HepG2 (cell line): Measurements from ENCODE around the gene SLC12A5. TPM values are rescaled to one million over a fixed set of nuclear protein-coding genes. Genes with fewer than 3 reads are reported as not detected.
A peak's percentile ranks its signal among the peaks of the same experiment; 100 is the strongest.

Source experiments
- CAMTA2 ChIP-seq: sonication (generic); formaldehyde crosslinking; IDR thresholded peaks from 2 replicates; pipeline ENCODE4 v1.4.0; 2020; ENCODE audit warnings: mild to moderate bottlenecking, missing genetic modification reagents, borderline replicate concordance
- CEBPG ChIP-seq: IDR thresholded peaks from 2 replicates; pipeline ENCODE4 v1.6.1; 2016
- CREB1 ChIP-seq, 2 experiments: fragments of 450-650 bp in 1 of 2; IDR thresholded peaks; 2 replicates each; pipeline ENCODE4 v1.6.1; 2016 to 2017; ENCODE audit warnings: control low read depth in 1 of 2, mild to moderate bottlenecking in 1 of 2, missing compliant biosample characterization in 1 of 2, missing genetic modification characterization in 1 of 2
- FOXM1 ChIP-seq: sonication (generic); formaldehyde crosslinking; IDR thresholded peaks from 2 replicates; pipeline ENCODE4 v1.5.0; 2020; ENCODE audit warnings: missing genetic modification reagents
- IRX3 ChIP-seq: sonication (generic); formaldehyde crosslinking; IDR thresholded peaks from 2 replicates; pipeline ENCODE4 v1.8.1; 2023; ENCODE audit warnings: mild to moderate bottlenecking, low read depth, missing genetic modification reagents, borderline replicate concordance
- JDP2 ChIP-seq: sonication (generic); formaldehyde crosslinking; IDR thresholded peaks from 2 replicates; pipeline ENCODE4 v1.8.1; 2022; ENCODE audit warnings: missing genetic modification reagents, borderline replicate concordance
- NBN ChIP-seq: fragments of 450-650 bp; conservative IDR thresholded peaks from 2 replicates; pipeline ENCODE4 v1.6.1; 2017
- RAD51 ChIP-seq: fragments of 450-650 bp; IDR thresholded peaks from 2 replicates; pipeline ENCODE4 v1.6.1; 2016; ENCODE audit warnings: borderline replicate concordance
- SAFB2 ChIP-seq: sonication (generic); formaldehyde crosslinking; IDR thresholded peaks from 2 replicates; pipeline ENCODE4 v1.5.1; 2020; ENCODE audit warnings: missing genetic modification reagents, low read depth, mild to moderate bottlenecking, borderline replicate concordance
- TARDBP ChIP-seq: sonication (generic); formaldehyde crosslinking; IDR thresholded peaks from 2 replicates; pipeline ENCODE4 v1.8.0; 2022; ENCODE audit warnings: mild to moderate bottlenecking, missing genetic modification reagents
- ZBTB20 ChIP-seq: sonication (generic); formaldehyde crosslinking; IDR thresholded peaks from 2 replicates; pipeline ENCODE4 v1.8.1; 2023; ENCODE audit warnings: missing genetic modification reagents, low read depth, mild to moderate bottlenecking, borderline replicate concordance
- ZBTB7B ChIP-seq: sonication (generic); formaldehyde crosslinking; IDR thresholded peaks from 2 replicates; pipeline ENCODE4 v1.4.0; 2020; ENCODE audit warnings: missing genetic modification reagents
- ZC3H4 ChIP-seq: sonication (generic); formaldehyde crosslinking; IDR thresholded peaks from 2 replicates; pipeline ENCODE4 v1.4.0; 2020; ENCODE audit warnings: missing genetic modification reagents, borderline replicate concordance
- ZNF3 ChIP-seq: IDR thresholded peaks from 2 replicates; pipeline ENCODE4 v1.7.0; 2017; ENCODE audit warnings: inconsistent platforms
- ZNF30 ChIP-seq: sonication (generic); formaldehyde crosslinking; IDR thresholded peaks from 2 replicates; pipeline ENCODE4 v1.5.0; 2020; ENCODE audit warnings: mild to moderate bottlenecking, missing genetic modification reagents
- ZNF550 ChIP-seq: sonication (generic); formaldehyde crosslinking; IDR thresholded peaks from 2 replicates; pipeline ENCODE4 v1.4.0; 2020; ENCODE audit warnings: mild to moderate bottlenecking, missing genetic modification reagents, borderline replicate concordance
- ZNF878 ChIP-seq: sonication (generic); formaldehyde crosslinking; IDR thresholded peaks from 2 replicates; pipeline ENCODE4 v1.8.1; 2023; ENCODE audit warnings: mild to moderate bottlenecking, missing genetic modification reagents, moderate library complexity
- polyA plus RNA-seq, 8 experiments: library from polyadenylated mRNA; depleted of rRNA in 3 of 8; stranded (reverse) in 7 of 8; unstranded in 1 of 8; fragments of >200 nt; fragmentation: Illumina TruSeq in 4 of 8; extraction: Trizol in 4 of 8; gene quantifications; 2 replicates each; pipeline versions ENCODE4 v1.2.1 to v1.2.3, GENCODE V29; 2011 to 2016; ENCODE audit warnings: low read depth in 4 of 8, missing spikeins in 1 of 8, mixed read lengths in 1 of 8; ENCODE audit not compliant: insufficient read depth in 1 of 8
- total RNA-seq, 5 experiments: library from RNA; depleted of rRNA; stranded (reverse); fragments of >200 nt; fragmentation: Illumina TruSeq; extraction: Trizol; gene quantifications; 2 replicates each; pipeline ENCODE4 v1.2.3, GENCODE V29; 2016; ENCODE audit warnings: low read depth in 1 of 5
- TF ChIP-seq, protein P1 (sequence below): sonication (generic); formaldehyde crosslinking; conservative IDR thresholded peaks from 2 replicates; pipeline ENCODE4 v1.4.0; 2020; ENCODE audit warnings: missing genetic modification reagents
- TF ChIP-seq, protein P2 (sequence below): sonication (generic); formaldehyde crosslinking; IDR thresholded peaks from 2 replicates; pipeline ENCODE4 v1.8.1; 2022; ENCODE audit warnings: mild to moderate bottlenecking, missing genetic modification reagents
- TF ChIP-seq, protein P3 (sequence below): sonication (generic); formaldehyde crosslinking; IDR thresholded peaks from 2 replicates; pipeline ENCODE4 v1.5.1; 2020; ENCODE audit warnings: missing genetic modification reagents, mild to moderate bottlenecking, borderline replicate concordance
- TF ChIP-seq, protein P4 (sequence below): sonication (generic); formaldehyde crosslinking; conservative IDR thresholded peaks from 2 replicates; pipeline ENCODE4 v1.8.0; 2022; ENCODE audit warnings: mild to moderate bottlenecking, moderate library complexity, missing genetic modification reagents
- TF ChIP-seq, protein P5 (sequence below): sonication (generic); formaldehyde crosslinking; IDR thresholded peaks from 2 replicates; pipeline ENCODE4 v1.8.1; 2023; ENCODE audit warnings: missing genetic modification reagents, inconsistent platforms, borderline replicate concordance

The SLC12A5 gene
- total and polyA plus RNA-seq, 2 of the 13 experiments (the other 11 are each of a cell fraction or from before 2014, with no cell fraction given), result 4.3 to 5.4 TPM

DNA sequence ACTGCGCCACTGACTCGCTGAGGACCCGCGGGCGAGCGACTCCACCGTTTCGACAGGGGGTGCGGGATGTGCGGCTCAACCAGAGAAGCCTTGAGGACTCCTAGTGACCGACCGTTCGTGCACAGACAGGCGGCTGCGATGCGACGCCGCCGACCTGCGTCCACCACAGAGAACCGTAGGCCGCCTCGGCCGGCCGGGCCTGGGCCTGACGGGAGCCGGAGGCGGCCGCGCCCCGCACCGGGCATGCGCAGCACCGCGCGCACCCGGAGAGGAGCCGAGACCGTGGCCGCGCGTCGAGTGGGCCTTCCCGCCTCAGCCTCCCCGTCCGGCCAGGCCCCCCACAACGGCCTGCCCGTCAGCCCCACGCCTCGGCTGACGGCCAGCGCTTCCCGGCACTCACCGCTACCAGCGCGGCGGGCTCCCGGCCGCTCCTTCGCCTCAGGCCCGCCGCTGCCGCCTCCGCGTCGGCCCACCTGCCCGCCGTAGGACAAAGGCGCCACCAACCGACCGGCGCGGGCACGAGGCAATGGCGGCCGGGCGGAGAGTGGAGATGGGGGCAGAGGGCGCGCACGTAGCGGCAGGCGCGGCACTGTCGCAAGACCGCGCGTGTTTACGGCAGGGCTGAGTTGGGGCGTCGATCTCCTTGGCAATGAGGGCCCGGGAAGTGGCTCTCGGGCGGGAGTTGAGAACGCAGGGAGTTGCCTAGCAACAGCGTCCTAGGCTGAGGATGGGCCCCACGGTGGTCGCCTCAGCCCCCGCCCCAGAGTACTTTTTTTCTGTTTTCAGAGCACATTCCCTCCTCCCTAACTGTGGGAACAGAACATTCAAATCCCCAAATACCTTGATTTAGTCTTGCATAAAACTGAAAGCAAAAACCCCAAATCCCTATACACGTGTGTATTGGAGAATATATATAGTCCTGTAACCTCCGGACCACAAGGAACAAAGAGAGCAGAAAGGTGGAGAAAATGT lies 60.7 kb downstream of the SLC12A5 start, which contains the start of gene NCOA5 (continued):
- TF ChIP-seq, protein P1, sequence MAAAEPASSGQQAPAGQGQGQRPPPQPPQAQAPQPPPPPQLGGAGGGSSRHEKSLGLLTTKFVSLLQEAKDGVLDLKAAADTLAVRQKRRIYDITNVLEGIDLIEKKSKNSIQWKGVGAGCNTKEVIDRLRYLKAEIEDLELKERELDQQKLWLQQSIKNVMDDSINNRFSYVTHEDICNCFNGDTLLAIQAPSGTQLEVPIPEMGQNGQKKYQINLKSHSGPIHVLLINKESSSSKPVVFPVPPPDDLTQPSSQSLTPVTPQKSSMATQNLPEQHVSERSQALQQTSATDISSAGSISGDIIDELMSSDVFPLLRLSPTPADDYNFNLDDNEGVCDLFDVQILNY (CRISPR knock-in tag), result peak; percentile 96
- peak; percentile 99 for TF ChIP-seq IRX3 (CRISPR knock-in tag)
- peak; percentile 15; the same call in 1 of the 2 replicates for TF ChIP-seq ZNF3 (CRISPR knock-in tag)
- TF ChIP-seq, protein P2, sequence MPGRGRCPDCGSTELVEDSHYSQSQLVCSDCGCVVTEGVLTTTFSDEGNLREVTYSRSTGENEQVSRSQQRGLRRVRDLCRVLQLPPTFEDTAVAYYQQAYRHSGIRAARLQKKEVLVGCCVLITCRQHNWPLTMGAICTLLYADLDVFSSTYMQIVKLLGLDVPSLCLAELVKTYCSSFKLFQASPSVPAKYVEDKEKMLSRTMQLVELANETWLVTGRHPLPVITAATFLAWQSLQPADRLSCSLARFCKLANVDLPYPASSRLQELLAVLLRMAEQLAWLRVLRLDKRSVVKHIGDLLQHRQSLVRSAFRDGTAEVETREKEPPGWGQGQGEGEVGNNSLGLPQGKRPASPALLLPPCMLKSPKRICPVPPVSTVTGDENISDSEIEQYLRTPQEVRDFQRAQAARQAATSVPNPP (CRISPR knock-in tag), result peak; percentile 98
- TF ChIP-seq CREB1 (IDR thresholded peaks at IDR 0.05), result peak; percentile 70; the same call in 1 of the 2 replicates
- no peak for TF ChIP-seq CREB1 (CRISPR knock-in tag; IDR thresholded peaks at IDR 0.05)
- peak; percentile 36; the same call in 1 of the 2 replicates for TF ChIP-seq ZC3H4
- TF ChIP-seq, protein P3, sequence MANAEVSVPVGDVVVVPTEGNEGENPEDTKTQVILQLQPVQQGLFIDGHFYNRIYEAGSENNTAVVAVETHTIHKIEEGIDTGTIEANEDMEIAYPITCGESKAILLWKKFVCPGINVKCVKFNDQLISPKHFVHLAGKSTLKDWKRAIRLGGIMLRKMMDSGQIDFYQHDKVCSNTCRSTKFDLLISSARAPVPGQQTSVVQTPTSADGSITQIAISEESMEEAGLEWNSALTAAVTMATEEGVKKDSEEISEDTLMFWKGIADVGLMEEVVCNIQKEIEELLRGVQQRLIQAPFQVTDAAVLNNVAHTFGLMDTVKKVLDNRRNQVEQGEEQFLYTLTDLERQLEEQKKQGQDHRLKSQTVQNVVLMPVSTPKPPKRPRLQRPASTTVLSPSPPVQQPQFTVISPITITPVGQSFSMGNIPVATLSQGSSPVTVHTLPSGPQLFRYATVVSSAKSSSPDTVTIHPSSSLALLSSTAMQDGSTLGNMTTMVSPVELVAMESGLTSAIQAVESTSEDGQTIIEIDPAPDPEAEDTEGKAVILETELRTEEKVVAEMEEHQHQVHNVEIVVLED (CRISPR knock-in tag), result peak; percentile 99
- TF ChIP-seq RAD51, result no peak
- TF ChIP-seq JDP2 (CRISPR knock-in tag), result no peak
- 0 out of 2 replicates have a peak, but pooled peaks have one; percentile 77 for TF ChIP-seq ZNF30 (CRISPR knock-in tag)
- TF ChIP-seq FOXM1 (CRISPR knock-in tag), result no peak; the same call in 1 of the 2 replicates
- TF ChIP-seq, protein P4, sequence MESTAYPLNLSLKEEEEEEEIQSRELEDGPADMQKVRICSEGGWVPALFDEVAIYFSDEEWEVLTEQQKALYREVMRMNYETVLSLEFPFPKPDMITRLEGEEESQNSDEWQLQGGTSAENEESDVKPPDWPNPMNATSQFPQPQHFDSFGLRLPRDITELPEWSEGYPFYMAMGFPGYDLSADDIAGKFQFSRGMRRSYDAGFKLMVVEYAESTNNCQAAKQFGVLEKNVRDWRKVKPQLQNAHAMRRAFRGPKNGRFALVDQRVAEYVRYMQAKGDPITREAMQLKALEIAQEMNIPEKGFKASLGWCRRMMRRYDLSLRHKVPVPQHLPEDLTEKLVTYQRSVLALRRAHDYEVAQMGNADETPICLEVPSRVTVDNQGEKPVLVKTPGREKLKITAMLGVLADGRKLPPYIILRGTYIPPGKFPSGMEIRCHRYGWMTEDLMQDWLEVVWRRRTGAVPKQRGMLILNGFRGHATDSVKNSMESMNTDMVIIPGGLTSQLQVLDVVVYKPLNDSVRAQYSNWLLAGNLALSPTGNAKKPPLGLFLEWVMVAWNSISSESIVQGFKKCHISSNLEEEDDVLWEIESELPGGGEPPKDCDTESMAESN (CRISPR knock-in tag), result peak; percentile 98
- peak; percentile 73; the same call in 1 of the 2 replicates for TF ChIP-seq ZBTB7B (CRISPR knock-in tag)
- TF ChIP-seq ZBTB20 (CRISPR knock-in tag), result peak; percentile 70
- TF ChIP-seq NBN, result no peak
- no peak for TF ChIP-seq ZNF878 (CRISPR knock-in tag)
- TF ChIP-seq CEBPG (CRISPR knock-in tag), result peak; percentile 91
- TF ChIP-seq, protein P5, sequence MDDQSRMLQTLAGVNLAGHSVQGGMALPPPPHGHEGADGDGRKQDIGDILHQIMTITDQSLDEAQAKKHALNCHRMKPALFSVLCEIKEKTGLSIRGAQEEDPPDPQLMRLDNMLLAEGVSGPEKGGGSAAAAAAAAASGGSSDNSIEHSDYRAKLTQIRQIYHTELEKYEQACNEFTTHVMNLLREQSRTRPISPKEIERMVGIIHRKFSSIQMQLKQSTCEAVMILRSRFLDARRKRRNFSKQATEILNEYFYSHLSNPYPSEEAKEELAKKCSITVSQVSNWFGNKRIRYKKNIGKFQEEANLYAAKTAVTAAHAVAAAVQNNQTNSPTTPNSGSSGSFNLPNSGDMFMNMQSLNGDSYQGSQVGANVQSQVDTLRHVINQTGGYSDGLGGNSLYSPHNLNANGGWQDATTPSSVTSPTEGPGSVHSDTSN, result peak; percentile 83; the same call in 1 of the 2 replicates
- peak; percentile 89; the same call in 1 of the 2 replicates for TF ChIP-seq ZNF550 (CRISPR knock-in tag)
- peak; percentile 99 for TF ChIP-seq SAFB2 (CRISPR knock-in tag)
- peak; percentile 99 for TF ChIP-seq TARDBP (CRISPR knock-in tag)
- no peak; the same call in 1 of the 2 replicates for TF ChIP-seq CAMTA2
